ENCODE results near the gene GTPBP3. TPM values are rescaled to one million over a fixed set of nuclear protein-coding genes. Genes with fewer than 3 reads are reported as not detected.

GTPBP3 gene
- total RNA-seq, 6 experiments from 2014 or later = 9.2 to 14.7 (median 13.0) TPM

DNA sequence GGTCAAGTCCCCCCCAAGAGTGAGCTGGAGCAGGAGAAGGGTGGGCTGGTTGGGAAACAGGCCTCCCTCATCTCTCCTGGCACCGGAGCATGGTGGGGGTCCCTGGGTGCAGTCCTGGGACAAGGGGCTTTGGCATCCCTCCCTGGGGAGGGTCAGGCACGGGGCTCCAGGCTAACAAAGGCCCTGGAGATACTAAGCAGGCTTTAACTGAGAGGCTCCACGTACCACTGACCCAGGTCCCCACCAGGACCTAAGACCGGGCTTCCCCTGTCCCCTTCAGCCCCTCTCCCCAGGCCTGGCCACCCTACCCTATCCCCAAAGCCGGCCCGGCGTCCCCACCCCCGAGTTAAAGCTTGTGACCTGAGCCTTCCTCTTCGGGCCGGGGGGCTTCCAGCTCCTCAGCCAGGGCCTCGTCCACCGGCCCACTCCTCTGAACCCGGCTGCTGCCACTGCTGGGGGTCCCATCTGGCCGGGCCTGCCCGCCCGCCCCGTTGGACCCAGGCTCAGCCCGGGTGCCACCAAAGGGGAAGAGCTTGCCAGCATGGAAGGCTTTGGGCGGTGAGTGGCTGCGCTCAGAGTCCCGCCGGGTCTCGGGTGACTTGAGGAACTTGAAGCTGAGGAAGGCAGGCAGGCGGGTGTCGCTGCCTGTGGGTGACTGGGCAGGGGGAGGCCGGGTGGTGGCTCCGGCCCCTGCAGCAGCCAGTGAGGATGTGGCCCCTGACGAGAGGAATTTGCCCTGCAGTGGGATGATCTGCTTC, 12.8 kb upstream of the GTPBP3 start:
- peaks cover 6% of the 10 kb centered on the region; the same call in 1 of the 2 replicates for H3K36me3 Mint-ChIP-seq (ENCODE audit: low read depth)
- H3K27me3 Mint-ChIP-seq (ENCODE audit: insufficient read depth) = peaks cover 2% of the 10 kb centered on the region; the same call in 1 of the 2 replicates
- TF ChIP-seq, protein P1, sequence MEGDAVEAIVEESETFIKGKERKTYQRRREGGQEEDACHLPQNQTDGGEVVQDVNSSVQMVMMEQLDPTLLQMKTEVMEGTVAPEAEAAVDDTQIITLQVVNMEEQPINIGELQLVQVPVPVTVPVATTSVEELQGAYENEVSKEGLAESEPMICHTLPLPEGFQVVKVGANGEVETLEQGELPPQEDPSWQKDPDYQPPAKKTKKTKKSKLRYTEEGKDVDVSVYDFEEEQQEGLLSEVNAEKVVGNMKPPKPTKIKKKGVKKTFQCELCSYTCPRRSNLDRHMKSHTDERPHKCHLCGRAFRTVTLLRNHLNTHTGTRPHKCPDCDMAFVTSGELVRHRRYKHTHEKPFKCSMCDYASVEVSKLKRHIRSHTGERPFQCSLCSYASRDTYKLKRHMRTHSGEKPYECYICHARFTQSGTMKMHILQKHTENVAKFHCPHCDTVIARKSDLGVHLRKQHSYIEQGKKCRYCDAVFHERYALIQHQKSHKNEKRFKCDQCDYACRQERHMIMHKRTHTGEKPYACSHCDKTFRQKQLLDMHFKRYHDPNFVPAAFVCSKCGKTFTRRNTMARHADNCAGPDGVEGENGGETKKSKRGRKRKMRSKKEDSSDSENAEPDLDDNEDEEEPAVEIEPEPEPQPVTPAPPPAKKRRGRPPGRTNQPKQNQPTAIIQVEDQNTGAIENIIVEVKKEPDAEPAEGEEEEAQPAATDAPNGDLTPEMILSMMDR (IDR thresholded peaks at IDR 0.05) = no peak
- DNase-seq = no peak
- H3K4me1 Mint-ChIP-seq (ENCODE audit: low read depth) = peaks cover 9% of the 10 kb centered on the region
- no peak overlapping the region for H3K4me3 Mint-ChIP-seq
- H3K9me3 Mint-ChIP-seq = no peaks in the 10 kb centered on the region
- H3K27ac Mint-ChIP-seq = no peak overlapping the region

GRCh38 chr19:17325133-17325532, 12.2 kb upstream of the GTPBP3 start:
- Mint-ChIP-seq H3K36me3 (ENCODE audit: low read depth) (peaks cover 6% of the 10 kb centered on the region; the same call in 1 of the 2 replicates), H3K9me3 (no peaks in the 10 kb centered on the region), H3K4me3 (no peak overlapping the region), H3K4me1 (ENCODE audit: low read depth) (peaks cover 9% of the 10 kb centered on the region), H3K27ac (no peak overlapping the region), H3K27me3 (ENCODE audit: insufficient read depth) (peaks cover 2% of the 10 kb centered on the region; the same call in 1 of the 2 replicates)
- DNase-seq = no peak
- TF ChIP-seq, protein P1 (IDR thresholded peaks at IDR 0.05) = no peak

DNA sequence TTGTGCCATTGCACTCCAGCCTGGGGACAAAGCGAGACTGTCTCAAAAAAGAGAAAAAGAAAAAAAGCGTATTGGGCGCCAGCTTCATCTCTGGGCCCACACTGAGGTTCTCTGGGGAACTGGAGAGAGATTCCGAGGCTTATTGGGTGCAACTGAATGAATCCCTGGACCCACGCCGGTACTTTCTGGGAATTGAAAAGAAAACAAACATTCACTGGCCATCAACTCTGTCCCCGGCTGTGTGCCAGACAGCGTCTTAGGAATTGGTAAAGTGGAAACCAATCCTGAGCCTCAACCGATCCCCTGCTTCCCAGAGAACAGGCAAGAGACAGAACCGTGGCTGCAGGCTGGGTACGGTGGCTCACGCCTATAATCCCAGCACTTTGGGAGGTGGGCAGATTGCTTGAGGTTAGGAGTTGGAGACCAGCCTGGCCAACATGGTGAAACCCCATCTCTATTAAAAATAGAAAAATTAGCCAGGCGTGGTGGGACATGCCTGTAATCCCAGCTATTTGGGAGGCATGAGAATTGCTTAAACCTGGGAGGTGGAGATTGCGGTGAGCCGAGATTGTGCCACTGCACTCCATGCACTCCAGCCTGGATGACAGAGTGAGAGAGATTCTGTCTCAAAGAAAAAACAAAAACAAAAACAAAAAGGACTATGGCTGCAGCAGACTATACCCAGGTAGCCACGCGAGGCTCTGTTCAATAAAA, 11.3 kb upstream of the GTPBP3 start:
- H3K9me3 Mint-ChIP-seq = no peaks in the 10 kb centered on the region
- H3K27me3 Mint-ChIP-seq (ENCODE audit: insufficient read depth) = peaks cover 5% of the 10 kb centered on the region
- no peak overlapping the region for H3K27ac Mint-ChIP-seq
- TF ChIP-seq, protein P1 (IDR thresholded peaks at IDR 0.05) = no peak
- no peak overlapping the region for H3K4me3 Mint-ChIP-seq
- peaks cover 9% of the 10 kb centered on the region for H3K4me1 Mint-ChIP-seq (ENCODE audit: low read depth)
- no peak for DNase-seq
- peaks cover 6% of the 10 kb centered on the region; the same call in 1 of the 2 replicates for H3K36me3 Mint-ChIP-seq (ENCODE audit: low read depth)

GRCh38 chr19:17326595-17326966, 10.8 kb upstream of the GTPBP3 start:
- Mint-ChIP-seq H3K9me3 (no peaks in the 10 kb centered on the region), H3K4me1 (ENCODE audit: low read depth) (peaks cover 9% of the 10 kb centered on the region), H3K4me3 (no peak overlapping the region), H3K27ac (no peak overlapping the region), H3K36me3 (ENCODE audit: low read depth) (peaks cover 6% of the 10 kb centered on the region; the same call in 1 of the 2 replicates), H3K27me3 (ENCODE audit: insufficient read depth) (peaks cover 5% of the 10 kb centered on the region)
- TF ChIP-seq, protein P1 (IDR thresholded peaks at IDR 0.05) = no peak
- DNase-seq = no peak

DNA sequence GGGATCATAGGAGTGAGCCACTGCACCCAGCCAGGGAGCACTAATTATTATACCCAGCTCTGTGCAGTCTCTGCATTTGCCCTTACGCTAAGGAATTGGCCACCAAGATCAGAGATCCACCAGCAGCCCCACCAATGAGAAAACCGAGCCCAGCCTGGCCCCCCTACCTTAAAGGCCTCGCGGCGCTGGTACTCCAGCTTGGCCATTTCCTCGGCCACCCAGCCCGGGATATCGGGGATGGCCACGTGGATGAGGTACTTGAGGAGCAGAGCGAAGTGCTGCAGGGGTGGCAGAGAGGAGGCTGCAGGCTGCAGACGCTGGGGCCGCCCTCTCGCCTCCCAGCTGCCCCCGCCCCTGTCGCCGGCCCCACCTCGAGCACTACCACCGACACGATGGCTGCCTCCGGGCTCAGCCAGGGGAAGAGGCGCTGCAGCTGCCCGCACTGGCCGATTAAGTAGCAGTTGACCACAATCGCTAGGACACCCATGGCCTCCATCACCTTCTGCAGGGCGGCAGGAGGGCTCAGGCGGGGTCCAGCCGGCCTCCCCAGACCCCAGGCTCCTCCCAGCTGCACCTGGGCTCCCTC, 10.2 kb upstream of the GTPBP3 start:
- H3K27ac Mint-ChIP-seq = no peak overlapping the region
- H3K36me3 Mint-ChIP-seq (ENCODE audit: low read depth) = peaks cover 6% of the 10 kb centered on the region; the same call in 1 of the 2 replicates
- TF ChIP-seq, protein P1 (IDR thresholded peaks at IDR 0.05) = no peak
- peaks cover 4% of the 10 kb centered on the region for H3K27me3 Mint-ChIP-seq (ENCODE audit: insufficient read depth)
- no peak overlapping the region for H3K4me3 Mint-ChIP-seq
- no peaks in the 10 kb centered on the region for H3K9me3 Mint-ChIP-seq
- H3K4me1 Mint-ChIP-seq (ENCODE audit: low read depth) = peaks cover 8% of the 10 kb centered on the region
- DNase-seq = no peak

Data from HFFc6 (cell line).